Inflammatory macrophage (primary cell): ENCODE results near the gene KCNE1.
"Not testable (repeated sequence)": the region's sequence is repeated elsewhere in the genome, so short reads cannot be mapped to it uniquely, and the experiment has no call there.

ENCODE experiments used
- DNase-seq, 2 donors: peaks; one replicate each; pipeline ENCODE4 v3.0.0-alpha.2; 2020 to 2022
- total RNA-seq, 18 experiments: gene quantifications; one replicate each; lab custom pipeline; 2026; ENCODE audit warnings: mixed read lengths in 6 of 18, inconsistent platforms in 2 of 18; lab: John Stamatoyannopoulos, UW

Gene KCNE1
- 7.3 to 40.3 (median 21.1) reads per million in 18 experiments for total RNA-seq

DNA sequence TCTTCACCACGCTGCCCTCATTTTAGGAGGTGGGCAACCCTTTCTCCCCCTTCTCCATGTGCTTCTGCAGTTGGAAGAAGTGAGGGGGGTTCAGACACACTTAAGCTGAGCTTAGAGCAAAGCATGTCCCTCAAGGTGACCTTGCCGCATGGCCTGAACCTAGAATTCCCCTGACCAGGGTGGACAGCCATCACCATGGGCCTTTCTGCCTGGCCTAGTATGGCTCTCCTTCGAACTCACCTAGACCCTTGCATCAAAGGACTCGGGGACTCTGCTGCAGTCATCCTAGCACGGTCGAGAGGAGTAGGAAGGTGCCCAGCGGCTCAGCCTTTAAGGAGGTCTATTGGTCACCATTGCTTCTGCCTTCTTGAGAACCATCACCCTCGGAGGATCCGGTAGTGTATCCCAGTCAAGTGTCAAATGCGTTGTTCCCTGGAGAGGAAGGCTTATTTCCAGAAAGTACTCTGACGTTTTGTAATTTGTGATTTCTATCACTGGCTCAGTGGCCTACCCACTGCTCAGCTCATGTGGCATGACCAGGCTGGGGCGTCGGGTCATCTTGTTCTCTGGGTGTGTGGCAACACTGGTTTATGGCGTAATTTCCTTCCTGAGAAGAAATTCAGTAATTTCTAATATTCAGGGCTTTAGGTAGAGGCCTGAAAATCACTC lies at the start of gene KCNE1:
Gene KCNE1 (minus strand): TSS at position 424 of the 669 bp plus-strand sequence. CDS start 62,576 bp downstream, outside the sequence.
- DNase-seq = peak; percentile 97 to 98

DNA sequence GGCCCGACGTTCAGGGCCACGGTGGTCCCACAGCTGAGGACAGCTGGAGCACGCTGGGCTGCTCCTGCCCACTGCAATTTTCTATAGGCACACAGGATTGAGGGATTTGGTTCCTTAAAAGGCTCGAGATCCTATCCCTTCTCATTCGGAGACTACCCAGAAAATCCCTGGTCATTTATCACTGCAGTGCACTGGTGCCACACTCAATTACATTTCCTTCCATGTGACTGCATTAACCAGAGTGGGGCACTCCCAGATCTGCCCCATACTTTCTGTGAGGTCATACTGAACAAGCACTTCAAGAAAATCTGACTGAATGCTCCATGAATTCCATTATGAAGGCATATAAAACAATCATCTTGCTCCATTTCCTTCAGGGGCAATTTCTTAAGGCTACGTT lies 49.8 kb upstream of the KCNE1 start:
- no peak for DNase-seq

DNA sequence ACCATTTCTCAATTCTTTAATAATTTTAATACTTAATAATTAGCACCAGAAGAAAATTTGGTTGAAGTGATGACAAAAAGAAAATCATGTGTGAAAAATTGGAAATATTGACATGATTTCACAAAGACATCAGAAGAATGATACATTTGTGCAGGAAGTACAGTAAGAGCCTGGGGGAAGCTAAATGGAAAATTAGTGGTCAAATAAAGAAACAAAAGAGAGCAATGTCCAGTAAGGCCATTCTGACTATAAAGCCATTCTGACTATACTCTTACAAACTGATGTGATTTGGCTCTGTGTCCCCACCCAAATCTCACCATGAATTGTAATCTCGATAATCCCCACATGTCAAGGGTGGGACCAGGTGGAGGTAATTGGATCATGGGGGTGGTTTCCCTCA lies 48.6 kb upstream of the KCNE1 start:
- no peak for DNase-seq

DNA sequence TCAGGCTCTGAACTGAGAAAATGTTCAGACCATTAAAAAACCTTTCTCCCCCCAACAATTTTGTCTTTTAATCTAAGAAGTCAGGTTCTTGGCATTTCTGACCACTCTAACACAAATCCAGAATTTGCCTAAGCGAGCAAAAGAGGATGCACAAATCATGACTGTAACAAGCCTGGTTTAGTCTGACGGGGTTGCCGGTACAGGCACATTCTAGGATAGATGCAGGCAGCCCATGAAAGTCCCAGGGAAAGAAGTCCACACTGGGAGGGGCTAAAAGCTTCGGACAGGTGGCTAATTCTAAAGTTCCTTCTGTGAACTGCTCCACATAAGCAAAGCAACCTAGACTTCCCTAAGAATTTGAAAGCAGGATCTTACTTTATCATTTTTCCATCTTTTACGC lies 48.0 kb upstream of the KCNE1 start:
- no peak for DNase-seq

DNA sequence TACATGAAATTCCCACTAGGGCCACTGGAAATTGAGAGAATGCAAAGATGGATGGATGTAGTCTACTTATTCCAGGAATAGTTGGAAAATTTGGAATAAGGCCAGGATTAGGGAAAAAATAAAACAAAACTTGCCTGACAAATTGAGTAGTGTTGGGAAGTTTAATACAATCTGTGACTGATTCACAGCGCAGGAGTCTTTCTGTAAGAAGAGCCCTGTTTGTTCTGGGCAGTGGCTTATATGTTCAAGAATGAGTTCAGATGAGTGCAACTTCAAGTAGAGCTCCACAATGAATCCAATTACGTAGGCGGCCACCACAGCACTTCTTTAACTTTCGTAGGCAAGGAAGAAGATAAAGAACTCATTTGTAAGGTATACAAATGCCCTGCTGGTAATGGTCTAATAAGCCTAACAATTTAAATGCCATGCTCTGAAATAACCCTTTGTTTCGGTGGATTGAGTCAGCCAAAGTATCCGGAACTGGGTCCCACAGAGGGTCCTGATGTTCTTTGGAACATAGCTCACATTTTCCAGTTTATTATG lies 47.1 kb upstream of the KCNE1 start:
- DNase-seq = no peak

DNA sequence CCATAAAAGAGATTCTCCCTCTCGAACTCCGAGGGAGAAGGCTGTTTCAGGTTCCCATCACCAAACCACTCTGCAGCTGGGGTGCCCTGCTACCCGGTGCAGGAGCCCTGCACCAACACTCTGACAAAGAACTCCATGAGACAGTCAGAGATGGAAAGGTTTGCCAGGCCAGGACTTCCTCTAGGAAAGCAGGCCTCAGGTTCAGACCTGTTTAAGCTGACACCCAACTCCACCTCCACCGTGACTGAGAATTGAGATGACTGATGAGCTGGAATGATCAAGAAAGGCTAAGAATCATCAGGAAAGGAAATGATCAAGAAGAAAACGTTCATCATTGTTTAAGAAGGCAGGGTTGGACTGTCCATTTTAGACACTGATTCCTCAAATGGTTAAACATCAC lies 46.2 kb upstream of the KCNE1 start:
- DNase-seq = no peak

DNA sequence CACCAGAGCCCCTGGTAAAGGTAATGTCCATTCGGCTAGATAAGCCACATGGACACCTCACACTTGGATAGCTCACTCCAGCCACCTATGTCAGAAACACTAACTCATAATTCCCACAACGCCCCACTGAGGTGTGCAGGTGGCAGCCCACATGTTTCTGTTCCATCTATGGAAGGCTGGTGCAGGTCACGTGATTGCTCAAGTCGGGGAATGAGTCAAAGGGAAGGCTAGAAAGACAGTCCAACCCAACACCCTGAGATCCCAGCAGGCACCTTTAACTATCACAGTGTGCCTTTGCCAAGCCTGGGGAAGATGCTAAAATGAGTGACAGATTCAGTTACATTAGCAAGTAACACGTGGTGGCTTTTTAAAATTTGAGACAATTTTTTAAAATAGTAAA lies 45.3 kb upstream of the KCNE1 start:
- DNase-seq = no peak

DNA sequence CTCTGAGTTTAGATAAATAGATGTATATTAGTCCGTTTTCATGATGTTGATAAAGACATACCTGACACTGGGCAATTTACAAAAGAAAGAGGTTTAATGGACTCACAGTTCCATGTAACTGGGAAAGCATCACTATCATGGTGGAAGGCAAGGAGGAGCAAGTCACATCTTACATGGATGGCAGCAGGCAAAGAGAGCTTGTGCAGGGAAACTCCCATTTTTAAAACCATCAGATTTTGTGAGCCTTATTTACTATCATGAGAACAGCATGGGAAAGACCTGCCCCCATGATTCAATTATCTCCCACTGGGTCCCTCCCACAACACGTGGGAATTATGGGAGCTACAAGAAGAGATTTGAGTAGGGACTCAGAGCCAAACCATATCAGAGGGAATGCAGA lies 42.7 kb upstream of the KCNE1 start:
- DNase-seq = not testable (repeated sequence)

DNA sequence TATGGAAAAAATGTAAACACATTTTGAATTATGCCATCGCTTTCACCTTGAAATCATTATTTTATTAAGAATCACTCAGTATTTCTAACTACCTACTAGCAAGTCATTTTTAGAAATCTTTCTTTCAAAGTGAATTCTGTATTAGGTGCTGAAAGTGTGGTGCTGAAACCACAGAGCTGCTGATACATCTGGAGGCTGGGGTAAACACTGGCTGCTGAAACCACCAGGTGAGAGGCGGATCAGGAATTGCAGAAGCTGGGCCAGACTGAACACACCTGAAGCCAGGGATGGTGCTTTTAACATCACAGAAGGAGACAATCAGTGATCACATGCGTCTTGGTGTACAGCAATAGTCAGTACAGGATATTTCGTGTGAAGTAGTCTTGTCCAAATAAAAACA lies 42.2 kb upstream of the KCNE1 start:
- DNase-seq = no peak

DNA sequence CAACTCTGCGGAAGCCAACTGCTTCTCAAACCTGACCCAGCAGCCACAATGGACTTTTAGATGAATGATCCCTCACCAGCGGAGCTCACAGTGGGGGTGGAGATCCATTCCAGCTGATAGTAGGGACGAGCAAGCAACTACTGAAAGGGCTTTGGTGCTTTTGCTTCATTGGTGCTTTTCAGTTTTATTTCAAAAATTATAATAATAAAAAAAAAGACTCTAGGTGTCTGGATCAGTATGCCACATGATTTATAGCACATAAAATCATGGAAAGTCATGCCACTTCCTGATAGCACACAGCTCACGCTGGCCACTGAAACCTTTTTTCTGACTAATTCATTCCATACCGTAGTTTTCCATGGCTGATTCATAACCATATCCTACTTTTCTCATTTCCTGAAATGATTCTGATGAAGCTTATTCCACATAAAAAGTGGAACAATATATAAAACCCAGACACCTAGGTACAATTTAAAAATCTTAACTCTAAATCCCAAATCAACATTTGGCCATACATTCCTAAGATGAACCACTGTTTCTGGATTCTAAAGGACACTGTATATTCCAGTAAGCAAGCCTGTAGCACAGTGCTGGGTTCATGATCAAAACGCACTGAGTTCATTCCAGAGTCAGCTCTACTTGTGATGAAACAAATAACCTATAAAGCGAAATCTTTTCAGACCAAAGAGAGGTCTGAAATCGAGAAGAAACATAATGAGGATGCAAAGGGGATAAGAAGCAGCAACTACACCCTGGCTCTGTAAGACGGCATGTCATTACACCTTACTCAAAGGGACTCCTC lies 41.3 kb upstream of the KCNE1 start:
- DNase-seq = no peak

DNA sequence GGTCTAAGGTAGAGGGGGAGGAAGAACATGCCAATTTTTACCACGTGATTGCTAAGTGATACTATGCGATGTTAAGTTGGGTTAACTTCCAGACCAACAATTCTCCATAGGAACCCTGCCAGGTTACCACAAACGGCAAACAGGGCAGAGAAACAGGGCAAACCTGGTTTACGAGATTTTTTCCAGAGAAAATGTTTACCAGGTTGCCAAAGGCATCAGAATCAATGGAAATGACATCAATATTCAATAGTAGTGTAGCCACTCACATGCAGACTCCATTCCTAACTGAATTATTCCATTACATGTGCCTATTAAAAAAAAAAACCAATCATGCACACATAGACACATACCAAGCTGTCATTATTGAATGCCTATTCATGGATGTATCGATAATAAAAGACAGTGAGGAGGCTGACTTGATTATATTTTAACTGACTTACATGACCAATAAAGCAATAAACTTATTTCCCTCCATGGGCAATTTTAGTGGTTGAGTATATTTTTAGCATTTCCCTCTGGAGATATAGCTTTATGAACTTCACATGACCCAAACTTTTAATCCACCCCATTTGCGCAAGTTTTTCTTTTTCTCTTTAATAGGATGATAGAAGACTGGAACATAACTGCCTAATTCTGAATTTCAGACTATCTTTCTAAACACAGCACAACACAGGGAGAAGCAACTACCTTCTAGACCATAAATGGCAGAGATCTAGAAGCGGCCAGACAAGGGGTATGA lies 40.5 kb upstream of the KCNE1 start:
- DNase-seq = no peak

DNA sequence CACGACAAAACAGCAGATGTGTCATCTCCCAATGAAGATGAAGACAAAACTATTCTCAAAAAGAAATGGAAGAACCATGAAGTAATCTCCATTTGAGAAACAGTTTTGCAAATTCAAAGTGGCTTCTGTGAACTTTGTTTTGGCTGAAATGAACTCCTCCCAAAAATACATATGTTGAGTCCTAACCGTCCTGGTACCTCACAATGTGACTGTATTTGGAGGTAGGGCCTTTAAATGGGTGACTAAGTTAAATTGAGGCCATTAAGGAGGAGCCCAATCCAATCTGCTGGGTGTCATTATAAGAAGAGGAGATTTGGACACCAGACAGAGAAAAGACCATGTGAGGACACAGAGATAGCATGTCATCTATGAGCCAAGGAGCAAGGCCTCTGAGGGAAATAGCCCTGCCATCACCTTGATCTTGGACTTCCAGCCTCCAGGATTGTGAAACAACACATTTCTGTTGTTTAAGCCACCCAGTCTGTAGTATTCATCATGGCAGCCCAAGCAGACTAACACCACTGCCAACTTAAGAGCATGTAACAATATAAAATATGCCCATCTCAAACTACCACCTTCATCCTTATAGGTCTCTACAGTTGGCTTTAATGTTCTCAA lies 38.3 kb upstream of the KCNE1 start:
- no peak for DNase-seq

DNA sequence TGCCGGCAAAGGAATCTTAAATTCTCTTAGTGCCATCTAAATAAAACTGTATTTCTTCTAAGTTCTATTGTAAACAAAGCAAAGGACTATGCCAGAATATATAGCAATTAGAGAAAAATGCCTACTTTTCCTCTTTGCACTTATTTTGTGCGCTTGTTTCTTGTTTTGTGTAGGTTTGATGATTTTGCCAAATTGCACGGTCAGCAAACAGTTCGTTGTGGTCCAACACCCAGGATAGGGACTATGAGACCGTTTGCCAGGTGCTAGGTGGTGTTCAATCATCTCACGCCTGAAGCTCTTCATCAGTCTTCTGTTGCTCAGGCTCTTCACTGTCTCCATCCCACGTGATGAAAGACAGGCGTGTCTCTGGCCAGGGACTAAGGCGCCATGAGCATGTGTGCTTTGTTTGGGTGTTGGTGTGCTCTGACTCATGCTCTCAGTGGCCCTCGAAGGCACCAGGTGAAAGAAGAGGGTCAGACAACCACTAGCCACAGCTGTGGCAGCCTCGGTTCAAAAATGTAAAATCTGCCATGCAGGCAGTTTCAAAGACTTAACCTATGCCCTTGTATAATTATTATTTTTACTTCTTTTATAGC lies 36.9 kb upstream of the KCNE1 start:
- no peak for DNase-seq

DNA sequence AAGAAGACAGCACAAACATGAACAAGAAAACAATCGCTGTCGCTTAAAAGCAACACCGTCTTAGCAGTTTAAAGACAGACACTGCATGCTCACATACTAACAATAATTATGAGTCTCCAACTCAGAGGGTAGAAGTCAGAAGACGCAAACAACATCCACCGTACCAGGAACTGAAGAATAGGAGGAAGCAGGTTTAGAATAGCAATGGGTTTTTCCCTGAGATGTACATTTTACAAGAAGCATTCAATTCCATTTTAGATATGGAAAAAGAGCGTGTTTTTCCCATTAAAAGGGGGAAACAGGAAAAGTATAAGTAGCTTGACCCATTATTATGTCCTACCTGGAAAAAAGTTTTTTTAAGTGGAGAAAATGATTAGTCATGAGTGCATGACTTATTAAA lies 34.5 kb upstream of the KCNE1 start:
- peak; percentile 52 to 61 for DNase-seq

DNA sequence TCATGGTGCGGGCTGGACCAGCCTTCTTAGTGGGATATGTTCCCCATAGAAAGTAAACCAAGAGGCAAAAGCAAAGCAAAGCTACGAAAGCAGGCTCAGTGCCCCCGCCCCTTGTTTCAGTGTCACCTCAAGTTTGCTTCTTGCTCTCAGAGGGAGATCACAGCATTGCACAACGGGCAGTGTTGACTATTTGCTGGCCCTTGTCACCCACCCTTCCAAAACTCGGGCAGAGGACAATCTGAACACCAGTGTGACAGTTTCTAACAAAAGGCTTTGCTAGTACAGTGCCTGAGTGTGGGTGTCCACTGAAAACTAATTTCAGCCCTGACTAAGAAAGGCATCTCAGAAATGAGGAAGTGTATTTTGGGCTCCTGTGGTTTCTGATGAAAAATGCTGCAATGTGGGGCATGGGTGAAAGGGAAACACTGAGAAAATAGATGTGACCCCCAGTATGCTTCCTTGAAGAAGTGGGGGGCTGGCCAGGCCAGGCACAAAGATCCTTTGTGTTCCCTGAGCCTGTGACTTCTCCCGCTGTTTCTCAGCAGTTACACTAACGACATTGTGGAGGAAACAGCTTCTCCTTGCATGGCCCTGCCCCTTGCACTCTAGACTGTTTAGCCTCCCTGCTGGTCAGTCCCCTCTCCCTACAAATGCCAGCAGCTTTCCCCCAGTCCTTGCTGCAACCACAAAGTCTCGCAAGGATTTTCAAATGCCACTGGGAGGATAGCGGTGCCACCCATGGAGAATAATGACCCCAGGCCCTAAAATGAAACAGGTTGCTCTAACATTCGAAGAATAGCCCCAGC lies 33.3 kb upstream of the KCNE1 start:
- peak; percentile 98 to 99 for DNase-seq

DNA sequence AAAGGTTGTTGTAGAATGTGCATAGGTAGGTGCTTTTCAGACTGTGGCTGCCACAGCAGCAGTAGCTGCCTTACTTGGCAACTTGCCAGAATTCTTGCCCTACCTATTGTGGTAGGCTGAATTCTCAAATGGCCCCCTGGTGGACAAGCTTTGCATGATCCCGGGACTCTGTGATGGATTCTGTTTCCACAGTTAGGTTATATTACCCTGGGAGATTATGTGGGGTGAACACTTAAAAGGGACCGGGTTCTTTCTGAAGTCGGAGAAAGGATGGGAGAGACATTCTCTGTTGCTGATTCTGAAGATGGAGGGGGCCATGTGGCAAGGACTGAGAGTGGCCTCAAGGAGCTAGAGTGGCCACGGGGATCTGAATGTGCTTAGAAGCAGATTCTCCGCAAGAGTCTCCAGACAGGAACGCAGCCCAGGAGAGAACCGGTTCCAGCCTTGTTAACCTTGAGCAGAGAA lies 32.1 kb upstream of the KCNE1 start:
- DNase-seq = peak; percentile 62 to 80

DNA sequence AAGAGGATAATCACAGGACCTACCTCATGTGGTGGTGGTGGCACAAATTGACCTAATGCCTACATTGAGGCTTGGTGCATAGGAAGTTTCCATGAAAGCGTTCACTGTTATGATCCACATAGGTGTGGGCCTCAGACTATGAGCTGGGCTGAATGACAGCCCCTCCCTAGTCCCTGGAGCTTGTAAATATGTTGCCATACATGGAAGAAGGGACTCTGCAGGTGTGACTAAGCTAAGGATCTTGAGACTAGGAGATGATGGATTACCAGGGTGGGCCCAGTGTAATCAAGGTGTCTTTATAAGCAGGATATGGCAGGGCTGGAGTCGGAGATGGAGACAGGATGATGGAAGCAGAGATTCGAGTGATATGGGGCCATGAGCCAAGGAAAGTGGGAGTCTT lies 31.0 kb upstream of the KCNE1 start:
- no peak for DNase-seq

DNA sequence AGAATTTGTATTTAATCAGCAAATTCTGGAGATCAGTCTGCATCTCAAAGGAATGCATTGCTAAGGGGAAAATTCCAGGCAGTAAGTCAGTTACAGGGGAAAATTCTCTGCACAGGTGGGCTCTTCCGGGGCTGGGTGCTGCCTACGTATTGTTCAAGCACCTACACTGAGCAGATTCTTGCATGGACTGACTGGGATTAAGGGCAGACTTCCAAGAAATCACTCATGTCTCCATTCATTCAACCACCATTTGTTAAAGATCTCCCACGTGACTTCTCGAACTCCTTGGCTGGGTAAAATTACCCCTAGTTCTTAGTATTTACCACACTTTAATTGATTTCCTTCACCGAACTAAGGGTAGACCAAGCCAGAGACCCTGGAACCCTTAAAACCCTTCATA lies 28.2 kb upstream of the KCNE1 start:
- DNase-seq = no peak

DNA sequence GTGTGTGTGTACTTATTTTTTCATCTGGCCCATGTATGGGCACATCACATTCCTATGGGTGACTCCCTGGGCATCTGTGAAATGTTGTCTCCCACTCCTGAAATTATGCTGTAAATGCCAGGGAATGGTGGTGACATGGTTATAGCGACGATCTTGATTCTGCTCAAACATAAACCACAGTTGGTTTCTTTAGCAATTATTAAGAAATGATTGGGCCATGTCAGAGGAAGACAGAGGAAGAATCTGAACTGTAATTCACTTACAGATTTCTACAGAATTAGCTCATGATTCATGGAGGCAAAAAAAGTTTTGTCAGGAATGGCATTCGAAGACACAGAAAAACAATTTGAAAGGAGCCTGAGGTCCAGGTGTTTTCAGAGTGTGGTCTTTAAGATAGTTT lies 25.8 kb upstream of the KCNE1 start:
- peak; percentile 63 to 87 for DNase-seq

DNA sequence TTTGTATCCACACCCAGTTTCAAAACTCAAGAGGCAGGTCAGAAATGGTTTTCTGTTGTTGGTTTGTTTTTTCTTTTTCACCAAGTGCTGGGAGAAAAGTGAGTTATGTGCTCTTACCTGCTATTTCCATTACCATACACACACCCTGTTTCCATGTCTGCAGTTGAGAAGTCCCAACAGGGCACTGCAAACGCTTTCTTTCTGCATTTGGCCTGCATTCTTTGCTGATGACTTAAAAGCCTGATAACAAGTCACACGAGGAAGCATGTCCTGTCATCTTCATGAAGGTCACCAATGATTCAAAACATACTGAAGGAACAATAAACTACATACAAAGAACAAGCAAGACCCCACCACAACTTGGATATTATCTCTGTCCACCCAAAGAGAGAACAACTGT lies 24.8 kb upstream of the KCNE1 start:
- no peak for DNase-seq

DNA sequence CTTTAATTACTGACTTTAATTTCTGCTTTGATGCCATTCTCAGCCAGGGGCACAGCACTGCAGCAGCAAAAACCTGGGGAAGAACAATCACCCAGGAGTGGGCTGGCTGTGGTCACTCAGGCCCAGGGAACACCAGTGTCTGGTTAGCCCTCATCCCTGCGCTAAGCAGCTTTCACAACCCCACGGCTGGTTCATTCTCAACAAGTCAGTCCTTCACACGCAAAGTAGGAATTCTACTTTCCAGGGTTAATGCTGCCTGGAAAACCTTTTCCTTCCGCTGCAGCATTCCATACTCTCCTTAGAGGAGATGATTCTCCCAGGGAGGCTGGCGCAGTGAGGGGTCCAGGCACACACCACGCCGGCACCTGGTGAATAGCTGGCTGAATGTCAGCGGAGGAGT lies 24.3 kb upstream of the KCNE1 start:
- DNase-seq = no peak
